Stimulated activated naive CD4-positive, alpha-beta T cell treated with Interleukin-2 at 50 U/mL for 16 hours (primary cell): ENCODE results near the gene ARHGAP26.

Experiments used
- DNase-seq: peaks from one replicate; lab custom pipeline; 2025; lab: John Stamatoyannopoulos, UW

ARHGAP26 gene

DNA sequence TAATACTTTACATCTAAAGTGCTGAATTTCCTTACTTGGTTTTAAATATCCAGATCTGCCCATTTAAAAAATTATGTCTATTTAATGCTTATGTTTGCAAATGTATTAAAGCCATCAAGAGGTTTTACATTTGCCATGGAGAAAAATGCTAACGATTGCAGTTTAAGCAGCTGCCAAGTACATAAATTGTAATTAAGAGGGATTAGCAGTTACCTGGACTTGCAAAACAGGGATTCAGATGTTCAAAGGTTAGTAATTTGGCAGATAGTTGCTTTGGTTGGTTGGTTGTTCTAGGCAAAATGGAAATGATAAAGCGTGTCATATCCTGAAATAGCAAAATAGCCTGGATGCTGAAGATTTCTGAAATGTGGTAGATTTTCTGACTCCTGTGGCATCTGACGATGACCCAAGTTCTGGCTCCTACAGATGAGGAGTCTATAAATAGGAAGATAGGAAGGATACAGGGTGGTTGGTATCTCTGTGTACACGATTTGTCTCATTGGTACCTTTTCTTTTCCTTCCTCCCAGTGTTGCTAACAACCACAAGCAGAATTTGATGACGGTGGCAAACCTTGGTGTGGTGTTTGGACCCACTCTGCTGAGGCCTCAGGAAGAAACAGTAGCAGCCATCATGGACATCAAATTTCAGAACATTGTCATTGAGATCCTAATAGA is 350.4 kb downstream of the ARHGAP26 start:
- DNase-seq: no peak

DNA sequence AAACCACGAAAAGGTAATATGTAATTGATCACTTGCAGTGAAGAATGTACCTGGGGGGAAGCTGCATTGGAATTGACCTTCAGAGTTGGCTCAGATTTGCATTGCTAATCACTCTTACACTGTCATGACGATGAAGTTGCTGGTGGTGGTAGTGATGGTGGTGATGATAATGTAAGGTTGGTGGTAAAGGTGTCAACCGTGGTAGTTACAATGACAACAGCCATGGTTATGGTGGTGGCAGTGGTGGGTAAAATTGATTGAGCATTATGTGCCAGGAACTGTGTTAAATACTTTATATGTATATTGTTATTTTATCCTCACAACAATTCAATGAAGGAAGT is 350.9 kb downstream of the ARHGAP26 start:
- no peak for DNase-seq

DNA sequence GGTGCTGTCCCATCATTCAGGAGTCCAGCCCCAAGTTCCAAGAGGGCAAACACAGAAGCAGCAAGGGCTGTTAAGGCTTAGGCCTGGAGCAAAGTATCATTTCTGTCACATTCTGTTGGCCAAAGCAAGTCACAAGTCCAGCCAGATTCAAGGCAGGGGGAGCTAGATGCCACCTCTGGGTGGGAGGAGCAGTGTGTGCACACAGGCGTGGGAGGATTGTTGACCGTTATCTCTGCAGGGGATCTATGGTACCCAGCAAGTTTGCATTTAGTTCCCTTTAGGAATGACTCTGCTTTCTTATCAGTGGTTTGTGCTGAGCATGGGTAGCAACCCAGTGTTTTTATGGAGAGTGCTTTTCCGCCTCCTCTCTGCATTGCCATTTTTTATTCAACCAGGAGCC is 354.4 kb downstream of the ARHGAP26 start:
- no peak for DNase-seq

DNA sequence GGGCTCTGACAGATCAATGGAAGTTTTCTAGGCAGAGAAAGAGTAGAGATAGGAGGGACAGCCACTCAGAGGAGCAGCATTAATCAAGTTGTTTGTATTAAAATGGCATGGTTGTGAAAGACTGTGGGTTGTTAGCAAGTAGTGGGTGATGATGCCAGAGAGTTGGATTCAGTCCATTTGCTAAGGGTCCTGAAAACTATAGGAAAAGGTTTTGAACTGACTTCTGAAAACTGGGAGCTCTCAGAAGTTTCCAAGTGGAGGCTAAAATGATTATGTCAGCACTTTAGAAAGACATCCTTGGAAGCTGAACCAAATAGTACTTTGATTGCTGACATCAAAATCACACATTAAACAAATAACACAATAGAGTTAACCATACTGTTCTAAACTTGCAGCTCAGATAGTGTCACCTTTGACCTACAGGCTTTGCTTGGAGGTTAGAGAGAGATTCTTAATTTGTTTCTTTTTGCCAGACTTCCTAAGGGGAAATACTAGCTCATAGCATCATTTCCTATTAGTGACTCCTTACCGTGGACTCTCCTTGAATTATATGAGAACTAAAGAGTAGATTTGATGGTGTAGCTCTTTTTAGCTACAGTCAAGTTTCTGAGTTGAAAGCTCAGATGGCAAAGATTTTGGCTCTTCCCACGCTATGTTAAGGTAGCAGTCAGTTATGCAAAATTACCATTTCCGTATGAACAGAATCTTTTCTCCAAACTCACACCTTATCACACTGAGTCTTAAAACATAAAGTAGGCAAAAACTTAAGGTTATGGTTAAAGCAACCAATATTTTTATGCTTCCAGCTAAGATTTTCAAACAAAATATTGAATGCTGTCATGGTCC is 356.2 kb downstream of the ARHGAP26 start:
- no peak for DNase-seq

DNA sequence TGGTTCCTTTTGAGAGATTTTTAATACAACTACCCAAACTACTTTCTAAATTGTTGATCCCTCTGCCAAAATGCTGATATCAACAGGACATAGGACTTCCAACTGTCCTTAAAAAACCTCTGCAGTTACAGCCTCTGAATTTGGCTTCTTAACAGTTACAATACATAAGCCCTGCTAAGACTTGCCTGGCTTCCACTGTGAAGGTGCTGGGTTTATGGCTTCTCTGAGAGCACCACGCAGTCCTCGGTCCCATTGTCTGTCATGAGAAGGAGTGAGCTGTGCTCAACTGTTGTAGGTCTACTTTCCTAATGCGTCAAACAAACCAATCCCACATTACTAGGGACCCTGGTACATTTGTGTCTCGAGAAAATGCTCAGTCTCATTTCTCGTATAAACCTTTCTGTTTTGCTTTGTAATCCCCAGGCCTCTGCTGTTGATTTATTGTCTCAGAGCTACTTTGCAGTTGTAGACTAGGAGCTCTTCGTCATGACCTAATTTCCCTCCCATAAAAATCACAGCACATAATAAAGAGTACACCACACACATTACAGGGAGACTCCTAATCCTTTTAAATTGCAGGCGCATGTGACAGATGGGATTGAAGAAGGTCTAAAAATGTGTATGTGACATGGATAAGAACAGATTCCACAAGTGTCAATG is 358.4 kb downstream of the ARHGAP26 start:
- no peak for DNase-seq

DNA sequence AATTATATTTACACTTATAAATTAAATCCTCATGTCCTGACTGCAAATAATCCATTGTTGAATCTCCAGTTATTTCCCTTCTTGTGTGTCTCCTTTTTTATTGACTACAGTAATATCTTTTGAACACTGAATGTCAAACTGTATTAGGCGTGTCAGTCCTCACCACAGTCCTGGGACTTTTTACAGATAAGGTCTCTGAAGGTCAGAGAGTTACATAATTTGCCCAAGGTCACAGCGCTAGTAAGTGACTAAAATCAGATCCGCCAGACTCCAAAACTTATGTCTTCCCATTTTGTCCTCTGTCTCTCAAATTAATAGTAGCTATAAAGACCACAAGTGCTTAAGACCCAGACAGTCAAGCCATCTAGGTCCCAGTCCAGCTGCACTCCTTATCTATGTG is 359.0 kb downstream of the ARHGAP26 start:
- no peak for DNase-seq

DNA sequence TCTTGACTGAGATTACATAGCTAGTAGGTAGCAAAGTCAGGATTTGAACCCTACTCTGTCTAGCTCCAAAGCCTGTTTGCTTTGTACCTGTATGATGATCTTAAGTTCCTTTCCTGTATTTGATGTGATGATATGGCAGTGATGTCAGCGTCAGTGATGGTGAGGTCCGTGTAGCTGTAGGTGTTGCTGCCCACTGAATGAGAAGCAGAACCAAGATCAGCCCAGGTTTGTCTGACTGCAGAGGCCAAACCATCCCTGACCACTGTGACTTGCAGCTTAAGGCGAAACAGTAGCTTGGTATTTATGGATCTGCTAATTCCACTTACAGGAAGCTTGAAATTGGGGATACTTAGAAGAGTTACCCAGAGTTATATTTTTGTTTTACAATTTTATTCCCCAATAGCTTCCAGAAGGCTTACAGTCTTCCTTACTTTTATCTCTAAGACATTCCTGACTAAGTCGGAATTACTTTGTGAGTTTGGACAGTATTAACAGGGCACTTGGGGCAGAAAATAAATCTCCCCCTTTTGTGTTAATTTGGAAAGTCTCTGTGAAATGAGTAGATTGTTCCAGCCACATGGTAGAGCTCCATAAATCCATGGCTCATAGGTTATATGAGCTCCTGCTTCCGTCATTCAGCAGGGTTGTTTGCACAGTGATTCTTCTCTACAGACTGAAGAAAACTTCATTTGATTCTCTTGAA is 359.9 kb downstream of the ARHGAP26 start:
- DNase-seq: no peak

DNA sequence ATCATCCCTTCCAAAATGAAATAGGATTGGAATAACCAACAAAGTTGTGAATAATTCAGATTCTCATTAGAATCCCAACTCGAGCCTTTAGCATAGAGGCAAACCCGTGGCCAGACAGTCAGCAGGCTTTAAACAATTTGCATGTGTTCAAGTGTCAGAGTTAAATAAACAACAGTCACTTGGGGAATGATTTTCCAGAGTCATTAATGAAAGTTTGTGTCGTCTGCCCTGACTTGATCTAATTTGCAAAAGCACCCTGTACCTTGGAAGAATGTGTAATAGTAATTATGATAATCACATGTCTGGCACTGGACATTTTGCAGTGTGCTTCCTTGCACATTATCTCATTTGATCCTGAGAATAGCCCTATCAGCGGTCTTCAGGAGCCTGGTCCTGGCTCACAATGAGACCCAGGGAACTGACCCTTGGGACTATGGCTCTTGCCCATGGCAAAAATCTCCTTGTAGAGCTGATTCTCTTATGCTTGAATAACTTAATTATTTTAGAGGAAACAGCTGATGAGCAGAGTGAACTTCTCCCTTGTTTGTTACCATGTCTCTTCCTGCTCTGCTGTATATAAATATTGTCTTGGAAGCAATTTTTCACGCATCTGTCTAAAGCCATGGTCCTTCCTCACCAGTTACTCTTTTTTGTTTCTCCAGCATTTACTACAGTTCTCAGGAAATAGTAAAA is 360.6 kb downstream of the ARHGAP26 start:
- no peak for DNase-seq

DNA sequence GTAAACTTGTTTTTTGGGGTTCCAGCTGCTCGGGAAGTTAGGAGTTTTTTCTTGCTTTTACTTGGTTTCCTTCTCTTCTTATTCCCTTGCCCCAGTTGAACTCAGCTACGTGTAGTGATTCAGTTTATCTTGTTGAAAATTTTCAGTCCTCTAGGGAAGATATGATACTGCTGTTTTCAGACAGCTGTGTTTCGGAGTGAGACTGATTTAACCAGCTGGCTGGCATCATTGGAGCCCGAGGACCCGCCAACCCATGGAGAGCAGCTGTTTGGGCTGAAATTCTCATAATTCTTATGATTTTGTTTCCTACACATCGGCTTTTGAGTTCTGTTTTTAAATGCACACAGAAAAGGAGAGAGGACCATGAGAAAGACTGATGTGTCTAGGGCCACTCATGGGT is 361.8 kb downstream of the ARHGAP26 start:
- DNase-seq: no peak

DNA sequence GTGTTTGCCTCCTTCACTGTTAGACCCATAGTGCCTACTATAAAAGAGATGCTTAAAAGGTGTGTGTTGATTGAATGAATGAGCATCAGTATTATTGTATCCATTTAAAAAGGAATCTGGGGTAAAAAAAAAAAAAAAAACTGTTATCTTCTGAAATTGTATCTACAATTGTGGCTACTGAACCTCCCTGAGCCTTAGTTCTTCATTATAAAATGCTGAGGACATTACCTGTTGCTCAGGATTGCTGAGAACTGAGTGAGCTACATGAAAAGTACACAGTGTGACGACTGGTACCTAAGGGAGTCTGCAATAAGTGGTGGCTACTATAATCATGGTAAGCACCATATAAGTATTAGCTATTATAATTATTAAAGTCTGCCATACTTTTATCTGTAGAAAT is 362.6 kb downstream of the ARHGAP26 start:
- no peak for DNase-seq

DNA sequence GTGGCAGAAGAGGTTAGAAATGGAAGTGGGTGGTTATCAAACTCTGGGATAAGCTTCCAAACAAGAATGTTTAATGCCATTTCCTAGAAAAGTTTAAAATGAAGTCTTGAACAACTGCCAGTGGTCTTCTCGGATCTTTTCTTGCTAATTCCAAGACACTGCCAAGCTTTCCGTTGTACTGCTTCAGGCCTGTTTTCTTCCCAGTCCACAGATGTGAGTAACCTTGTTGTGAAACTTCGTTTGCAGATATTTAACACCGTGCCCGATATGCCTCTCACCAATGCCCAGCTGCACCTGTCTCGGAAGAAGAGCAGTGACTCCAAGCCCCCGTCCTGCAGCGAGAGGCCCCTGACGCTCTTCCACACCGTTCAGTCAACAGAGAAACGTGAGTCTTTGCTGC is 363.5 kb downstream of the ARHGAP26 start:
- DNase-seq: no peak

DNA sequence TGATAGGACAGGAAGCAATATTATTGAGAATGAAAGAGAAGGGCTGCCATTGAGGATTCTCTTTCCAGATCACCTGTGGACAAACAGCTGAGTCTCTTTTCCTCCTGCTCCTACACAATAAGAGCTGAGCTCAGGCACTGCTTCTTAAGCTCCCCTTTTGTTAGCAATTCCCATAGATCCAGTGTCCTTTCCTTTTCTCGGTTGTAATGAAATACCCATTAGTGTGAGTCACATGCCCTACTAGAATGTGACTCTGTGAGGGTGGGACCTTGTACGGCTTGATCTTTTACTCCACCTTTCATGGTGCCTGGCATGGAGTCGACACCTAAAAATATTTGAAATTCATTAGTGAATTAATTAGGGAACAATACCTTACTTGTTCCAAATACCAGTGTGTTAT is 364.1 kb downstream of the ARHGAP26 start:
- no peak for DNase-seq

DNA sequence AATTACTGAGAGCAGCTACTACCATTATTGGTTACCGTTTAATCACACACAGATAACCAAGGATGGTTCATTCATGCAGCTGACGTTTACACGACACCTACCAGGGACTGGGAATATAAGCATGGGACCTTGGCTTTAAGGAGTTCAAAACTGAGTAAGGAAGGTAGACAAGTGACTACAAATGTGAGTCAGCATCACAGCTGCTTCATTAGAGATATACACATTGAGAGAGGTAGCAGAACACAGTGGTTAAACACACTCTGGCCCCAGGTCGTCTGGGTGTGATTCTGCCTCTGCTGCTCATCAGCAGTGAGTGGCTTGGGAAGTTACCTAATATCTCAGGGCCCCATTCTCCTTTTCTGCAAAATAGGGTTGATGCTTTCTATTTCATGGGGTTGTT is 364.7 kb downstream of the ARHGAP26 start:
- no peak for DNase-seq

DNA sequence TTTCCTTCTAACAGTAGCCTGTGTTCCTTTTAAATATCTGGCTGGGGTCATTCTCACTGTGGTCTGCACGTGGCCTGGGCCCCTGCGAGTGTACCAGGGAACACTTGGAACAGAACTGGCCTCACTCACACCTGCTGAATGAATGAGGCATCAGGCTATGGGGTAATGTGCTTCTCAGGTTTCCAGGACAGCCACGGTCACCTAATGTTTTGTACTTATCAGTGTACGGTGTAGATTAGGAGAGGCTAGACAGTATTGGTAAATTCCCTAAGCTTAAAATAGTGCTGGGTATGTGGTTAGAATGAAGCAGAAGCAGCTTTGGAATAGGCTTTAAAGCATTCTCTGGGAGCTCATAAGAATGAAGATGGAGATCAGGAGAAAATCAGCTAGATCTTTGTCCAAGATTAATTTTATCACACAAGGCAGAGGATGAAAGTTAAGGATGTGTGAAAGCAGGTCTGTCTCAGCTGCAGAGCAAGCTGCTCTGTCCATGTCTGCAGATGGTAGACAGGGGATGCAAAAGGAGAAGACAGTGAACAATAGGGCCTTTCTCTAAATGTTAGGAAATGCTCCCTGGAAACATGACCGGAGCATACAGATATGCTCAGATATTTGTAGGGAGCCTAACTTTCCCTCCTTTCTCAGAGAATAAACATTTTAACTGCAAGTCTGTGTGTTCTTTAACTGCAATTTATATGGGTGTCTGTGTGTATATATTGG is 365.8 kb downstream of the ARHGAP26 start:
- no peak for DNase-seq

DNA sequence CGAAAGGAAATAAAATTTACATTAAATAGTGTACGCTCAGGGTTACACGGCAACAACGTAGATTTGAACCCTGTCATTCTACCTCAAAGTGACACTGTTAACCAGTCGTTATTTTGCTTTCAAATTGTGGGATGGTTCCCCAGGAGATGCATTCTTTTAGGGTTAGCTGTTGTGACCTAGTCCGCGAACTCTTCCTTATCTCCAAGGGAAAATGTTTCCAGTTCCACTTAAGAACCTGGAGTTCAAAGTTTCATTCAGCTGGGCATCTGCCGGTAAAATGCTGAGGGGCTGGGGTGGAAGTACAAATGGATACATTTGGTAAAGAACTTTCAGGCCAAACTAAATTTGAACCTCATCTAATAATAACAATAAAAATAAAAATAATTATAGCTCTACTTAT is 368.7 kb downstream of the ARHGAP26 start:
- DNase-seq: no peak

DNA sequence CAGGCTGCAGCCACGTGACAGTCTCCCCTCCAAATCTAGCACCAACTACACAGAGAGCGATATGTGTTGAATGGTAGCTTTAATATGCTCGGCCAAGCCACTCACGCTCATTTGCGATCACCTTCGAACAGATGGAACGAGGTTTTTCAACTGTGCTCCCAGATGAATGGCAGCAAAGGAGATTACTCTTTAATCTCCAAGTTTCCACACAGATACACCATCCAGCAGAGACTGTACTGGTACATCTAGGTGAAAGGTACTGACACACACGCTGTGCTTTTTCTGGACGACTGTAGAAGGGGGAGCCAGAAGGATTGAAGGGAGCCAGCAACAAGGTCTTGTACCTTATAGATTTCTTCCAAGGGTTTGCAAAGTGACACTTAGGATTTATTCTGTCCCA is 369.4 kb downstream of the ARHGAP26 start:
- no peak for DNase-seq

DNA sequence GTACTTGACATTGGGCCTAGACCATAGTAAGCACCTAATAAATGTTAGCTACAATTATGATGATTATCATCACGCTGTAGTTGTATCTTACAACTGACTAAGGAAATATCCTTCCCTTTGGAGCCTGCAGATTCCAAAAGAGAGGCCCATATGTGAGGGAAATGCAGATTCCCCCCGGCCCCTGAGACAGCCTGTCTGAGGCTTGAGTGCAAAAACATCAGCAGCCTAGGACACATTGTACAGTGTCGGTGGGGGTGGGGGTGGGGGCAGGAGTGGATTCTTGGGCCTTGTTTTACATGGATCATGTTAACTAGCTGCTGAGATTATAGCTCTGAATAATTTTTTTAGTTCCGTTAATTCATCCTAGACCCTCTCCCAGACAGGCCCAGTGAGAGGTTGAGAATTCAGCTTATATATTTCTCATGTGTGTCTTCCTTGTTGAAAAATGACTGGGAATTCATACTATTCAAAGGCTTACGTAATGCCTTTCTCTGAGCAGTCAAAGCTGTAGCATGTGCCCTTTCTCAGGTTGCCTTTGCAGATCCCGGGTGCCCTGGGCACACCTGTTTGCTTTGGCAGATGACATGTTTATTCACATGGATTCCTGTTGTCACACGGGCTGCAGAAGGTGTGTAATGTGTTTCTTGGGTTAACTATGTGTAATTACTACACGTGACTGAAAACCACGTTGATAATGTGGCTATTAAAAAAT is 370.5 kb downstream of the ARHGAP26 start:
- no peak for DNase-seq

DNA sequence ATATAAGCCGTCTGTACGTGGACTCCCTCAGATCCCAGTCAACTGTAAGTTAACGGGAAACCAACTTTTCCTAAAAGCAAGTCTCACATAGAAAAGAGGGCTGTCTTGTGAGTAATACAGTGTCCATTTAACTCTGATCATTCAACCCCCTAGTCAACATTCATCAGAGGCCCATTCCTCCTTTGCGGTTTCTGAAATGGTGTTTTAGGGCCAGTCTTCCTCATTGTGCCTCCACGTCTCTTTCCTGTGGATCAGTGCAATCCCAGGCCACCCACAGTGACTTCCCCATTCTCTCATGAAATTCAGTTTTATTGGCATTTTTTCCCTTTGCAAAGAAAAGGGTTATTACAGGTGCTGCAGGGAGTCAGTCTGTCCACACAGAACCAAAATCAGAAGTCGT is 371.5 kb downstream of the ARHGAP26 start:
- DNase-seq: no peak

DNA sequence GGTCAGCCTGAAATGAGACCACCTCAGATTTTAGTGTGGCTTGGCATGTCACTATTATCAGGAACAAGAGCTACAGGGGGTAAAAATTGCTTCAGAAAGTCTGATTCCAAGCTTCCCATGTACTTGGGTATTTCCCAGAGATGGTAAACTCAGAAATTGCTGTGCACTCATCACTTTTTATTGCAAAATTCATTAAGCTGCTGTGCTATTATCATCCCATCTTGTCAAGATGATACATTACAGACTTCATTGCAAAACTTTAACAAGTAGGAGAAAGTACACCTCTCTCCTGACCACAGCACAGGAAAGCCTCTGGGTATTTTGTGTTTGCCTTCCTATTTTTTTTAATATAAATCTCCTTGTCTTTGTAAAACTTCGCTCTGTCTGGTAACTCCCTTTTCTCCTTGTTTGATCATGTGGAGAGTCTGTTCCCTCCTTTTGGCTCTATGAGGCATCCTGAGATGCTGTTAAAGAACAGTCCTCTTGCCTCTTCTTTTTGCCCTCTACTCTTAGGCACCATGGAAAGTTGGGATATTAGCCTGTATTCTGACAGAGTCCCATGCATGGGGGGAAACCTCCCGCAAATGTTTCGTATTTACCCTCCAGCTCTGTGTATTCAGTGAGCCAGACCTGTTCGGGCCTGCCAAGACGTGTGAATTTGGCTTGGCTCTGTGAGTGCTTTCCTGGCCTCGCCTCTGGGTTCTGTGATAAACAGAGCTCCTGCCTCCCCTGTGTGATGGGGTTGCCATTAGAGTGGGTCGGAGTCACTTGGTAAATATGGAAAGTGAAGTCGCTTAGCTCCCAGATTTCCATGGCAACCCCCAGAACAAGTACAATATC is 372.6 kb downstream of the ARHGAP26 start:
- DNase-seq: no peak

DNA sequence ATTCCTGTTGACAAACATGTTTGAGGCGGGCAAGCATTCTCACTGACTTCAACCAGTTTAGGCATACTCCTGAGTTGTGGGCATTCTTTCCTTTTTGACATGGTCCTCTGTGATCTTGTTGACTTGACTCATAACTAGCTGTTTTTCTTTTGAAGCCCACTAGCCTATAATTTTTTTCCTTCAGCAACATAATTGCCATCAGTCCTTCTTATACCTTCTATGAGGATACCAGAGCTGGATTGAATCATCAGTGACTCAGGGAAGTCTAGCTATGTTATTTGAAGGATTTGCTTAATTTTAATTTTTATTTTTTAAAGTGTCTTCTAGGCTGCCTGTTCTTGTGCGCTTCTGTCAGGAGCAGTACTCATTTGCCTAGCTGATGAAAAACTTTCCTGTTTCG is 373.8 kb downstream of the ARHGAP26 start:
- DNase-seq: no peak
